Gastrocnemius medialis (tissue), 4 donors: ENCODE measurements around the gene ABI3BP.

Experiments
- CTCF ChIP-seq, 5 experiments: fragments of 450-650 bp in 3 of 5; fragments of 200-600 bp in 2 of 5; sonication (generic) in 2 of 5; IDR thresholded peaks in 4 of 5; conservative IDR thresholded peaks in 1 of 5; 1 replicate in 4 of 5; 2 replicates in 1 of 5; pipeline ENCODE4 v1.5.1; 2016 to 2019; ENCODE audit warnings: antibody characterized with exemption in 5 of 5, mild to moderate bottlenecking in 3 of 5, moderate library complexity in 3 of 5
- POLR2A ChIP-seq, 2 donors: fragments of 450-650 bp; IDR thresholded peaks; one replicate each; pipeline ENCODE4 v1.6.1; 2017; ENCODE audit warnings: antibody characterized with exemption in 2 of 2, mild to moderate bottlenecking in 2 of 2, moderate library complexity in 2 of 2

- TF ChIP-seq CTCF (IDR thresholded peaks at IDR 0.05 in 4 of 5, conservative IDR thresholded peaks at IDR 0.05 in 1 of 5) (no peak), POLR2A (IDR thresholded peaks at IDR 0.05) (no peak)
Observed at GRCh38 chr3:100753846-100754245, 239.4 kb downstream of the ABI3BP start.
